Measurements from ENCODE around the gene SCCPDH. TPM values are rescaled to one million over a fixed set of nuclear protein-coding genes. Genes with fewer than 3 reads are reported as not detected.
A peak's percentile ranks its signal among the peaks of the same experiment; 100 is the strongest.
"Not testable (repeated sequence)": the region's sequence is repeated elsewhere in the genome, so short reads cannot be mapped to it uniquely, and the experiment has no call there.

SCCPDH gene
- total RNA-seq, 2 experiments from 2014 or later = 17.1 to 28.6 TPM

DNA sequence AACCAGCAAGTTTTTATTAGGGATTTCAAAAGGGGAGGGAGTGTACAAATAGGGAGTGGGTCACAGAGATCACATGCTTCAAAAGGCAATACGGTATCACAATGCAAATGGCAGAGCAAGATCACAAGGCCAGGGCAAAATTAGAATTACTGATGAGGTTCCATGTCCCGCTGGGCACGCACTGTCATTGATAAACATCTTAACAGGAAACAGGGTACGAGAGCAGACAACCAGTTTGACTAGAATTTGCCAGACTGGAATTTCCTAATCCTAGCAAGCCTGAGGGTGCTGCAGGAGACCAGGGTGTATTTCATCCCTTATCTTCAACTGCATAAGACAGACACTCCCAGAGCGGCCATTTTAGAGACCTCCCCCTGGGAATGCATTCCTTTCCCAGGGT is 4.8 kb downstream of the SCCPDH start:
- H3K4me3 Mint-ChIP-seq; H3K27ac Mint-ChIP-seq; POLR2A ChIA-PET; DNase-seq; ATAC-seq; CTCF ChIA-PET; intact Hi-C loops (cut with DNase I, micrococcal nuclease); H3K27me3 Mint-ChIP-seq: not testable (repeated sequence)
- Mint-ChIP-seq H3K9me3 (ENCODE audit: low read depth) (peaks cover 24% of the 10 kb centered on the region), H3K4me1 (peaks cover 14% of the 10 kb centered on the region), H3K36me3 (ENCODE audit: low read depth) (peaks cover 66% of the 10 kb centered on the region)

DNA sequence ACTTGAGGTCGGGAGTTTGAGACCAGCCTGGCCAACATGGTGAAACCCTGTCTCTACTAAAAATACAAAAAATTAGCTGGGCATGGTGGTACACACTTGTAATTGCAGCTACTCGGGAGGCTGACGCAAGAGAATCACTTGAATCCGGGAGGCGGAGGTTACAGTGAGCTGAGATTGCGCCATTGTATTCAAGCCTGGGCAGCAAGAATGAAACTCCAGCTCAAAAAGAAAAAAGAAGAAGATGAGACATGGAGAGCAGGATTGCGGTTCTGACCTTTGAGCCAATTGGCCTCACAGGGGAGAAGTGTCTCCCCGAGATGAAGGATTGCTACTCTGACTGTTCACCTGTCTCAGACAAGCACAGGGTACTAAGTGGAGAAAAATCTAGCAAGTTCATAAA is 6.6 kb downstream of the SCCPDH start:
- no peak overlapping the region for H3K4me3 Mint-ChIP-seq
- H3K4me1 Mint-ChIP-seq = peaks cover 7% of the 10 kb centered on the region
- H3K27me3 Mint-ChIP-seq = no peaks in the 10 kb centered on the region
- intact Hi-C loops (cut with DNase I, micrococcal nuclease) = no loop called here
- peaks cover 24% of the 10 kb centered on the region for H3K9me3 Mint-ChIP-seq (ENCODE audit: low read depth)
- ATAC-seq = no peak
- POLR2A ChIA-PET = no interaction called here
- no peak overlapping the region for H3K27ac Mint-ChIP-seq
- CTCF ChIA-PET = interaction anchor here (0.6 to 1.1 kb wide), 3 partner anchors 17 to 242 kb away, joined by 3 to 4 read pairs (median 3); no protein-coding TSS in a partner anchor
- DNase-seq = no peak
- peaks cover 73% of the 10 kb centered on the region for H3K36me3 Mint-ChIP-seq (ENCODE audit: low read depth)

DNA sequence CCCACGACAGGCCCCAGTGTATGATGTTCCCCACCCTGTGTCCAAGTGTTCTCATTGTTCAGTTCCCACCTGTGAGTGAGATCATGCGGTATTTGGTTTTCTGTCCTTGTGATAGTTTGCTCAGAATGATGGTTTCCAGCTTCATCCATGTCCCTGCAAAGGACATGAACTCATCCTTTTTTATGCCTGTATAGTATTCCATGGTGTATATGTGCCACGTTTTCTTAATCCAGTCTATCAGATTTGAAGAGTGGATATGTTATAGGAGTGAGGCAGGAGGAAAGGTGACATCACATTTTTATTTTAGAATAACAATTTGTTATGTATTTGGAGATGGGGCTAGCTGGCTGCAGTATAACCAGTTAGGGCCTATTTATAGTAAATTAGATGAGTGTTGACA is 7.7 kb downstream of the SCCPDH start:
- H3K27me3 Mint-ChIP-seq; intact Hi-C loops (cut with DNase I, micrococcal nuclease); POLR2A ChIA-PET; DNase-seq; ATAC-seq; H3K4me3 Mint-ChIP-seq; CTCF ChIA-PET; H3K27ac Mint-ChIP-seq; H3K4me1 Mint-ChIP-seq: not testable (repeated sequence)
- Mint-ChIP-seq H3K36me3 (ENCODE audit: low read depth) (peaks cover 75% of the 10 kb centered on the region), H3K9me3 (ENCODE audit: low read depth) (peaks cover 24% of the 10 kb centered on the region)

DNA sequence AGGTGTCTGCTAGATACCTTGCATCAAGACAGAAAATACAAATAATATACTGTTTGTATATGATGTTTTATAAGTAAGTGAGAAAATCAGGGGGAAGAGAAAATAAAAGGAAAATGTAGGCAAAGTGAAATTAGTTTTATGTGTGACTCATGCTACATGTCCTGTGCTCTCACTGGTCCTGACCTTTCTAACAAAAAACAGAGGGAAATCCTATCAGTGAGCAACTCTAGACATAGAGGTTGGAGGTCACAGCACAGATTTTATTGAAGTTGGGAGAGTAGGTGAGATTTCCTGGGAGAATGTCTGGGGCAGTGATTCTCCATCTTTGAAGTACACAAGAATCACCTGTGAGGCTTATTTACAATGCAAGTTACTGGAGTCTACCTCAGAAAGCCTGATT is 9.5 kb downstream of the SCCPDH start:
- no peak overlapping the region for H3K4me3 Mint-ChIP-seq
- H3K4me1 Mint-ChIP-seq = peaks cover 7% of the 10 kb centered on the region
- ChIA-PET POLR2A (no interaction called here), CTCF (no interaction called here)
- peaks cover 67% of the 10 kb centered on the region for H3K36me3 Mint-ChIP-seq (ENCODE audit: low read depth)
- intact Hi-C loops (cut with DNase I, micrococcal nuclease) = no loop called here
- no peak for ATAC-seq
- no peak for DNase-seq
- peaks cover 12% of the 10 kb centered on the region for H3K9me3 Mint-ChIP-seq (ENCODE audit: low read depth)
- H3K27me3 Mint-ChIP-seq = no peaks in the 10 kb centered on the region
- no peak overlapping the region for H3K27ac Mint-ChIP-seq

DNA sequence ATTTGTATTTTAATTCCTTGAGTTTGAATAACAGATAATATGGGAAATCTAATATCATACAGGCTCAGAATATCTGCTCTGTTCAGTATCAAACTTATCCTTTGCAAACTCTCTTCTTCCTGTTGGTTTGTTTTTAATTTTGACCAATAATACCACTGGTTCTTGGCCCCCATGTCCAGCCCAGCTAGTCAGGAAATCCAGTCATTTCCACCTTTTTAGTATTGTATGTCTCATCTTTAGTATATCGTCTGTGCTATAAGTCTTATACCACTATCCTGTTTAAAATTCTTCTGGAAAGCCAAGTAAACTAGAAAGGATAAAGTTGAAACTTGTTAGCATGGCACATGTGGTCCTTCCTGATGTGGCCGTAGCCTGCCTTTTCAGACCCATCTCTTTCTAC is 10.7 kb downstream of the SCCPDH start:
- H3K27me3 Mint-ChIP-seq = no peaks in the 10 kb centered on the region
- no peak overlapping the region for H3K27ac Mint-ChIP-seq
- intact Hi-C loops (cut with DNase I, micrococcal nuclease) = no loop called here
- H3K36me3 Mint-ChIP-seq (ENCODE audit: low read depth) = peaks cover 65% of the 10 kb centered on the region
- ATAC-seq (no peak), DNase-seq (no peak)
- H3K4me1 Mint-ChIP-seq = peaks cover 7% of the 10 kb centered on the region
- CTCF ChIA-PET = no interaction called here
- peaks cover 7% of the 10 kb centered on the region for H3K9me3 Mint-ChIP-seq (ENCODE audit: low read depth)
- POLR2A ChIA-PET = no interaction called here
- no peak overlapping the region for H3K4me3 Mint-ChIP-seq

DNA sequence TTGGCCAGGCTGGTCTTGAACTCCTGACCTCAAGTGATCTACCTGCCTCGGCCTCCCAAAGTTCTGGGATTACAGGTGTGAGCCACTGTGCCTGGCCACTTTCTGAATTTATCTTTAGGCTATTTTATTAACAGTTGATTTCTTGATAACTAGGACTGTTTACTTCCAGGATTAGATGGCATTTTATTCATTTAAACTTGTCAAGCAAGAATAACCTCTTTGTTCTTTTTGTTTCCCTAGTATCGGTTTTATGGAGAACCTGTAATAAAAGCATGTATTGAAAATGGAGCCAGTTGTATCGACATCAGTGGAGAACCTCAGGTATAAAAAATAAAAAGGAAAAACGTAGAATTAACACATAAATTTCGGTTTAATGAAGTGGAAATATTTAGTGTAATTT is 11.5 kb downstream of the SCCPDH start:
- DNase-seq (no peak), ATAC-seq (no peak)
- ChIA-PET CTCF (no interaction called here), POLR2A (no interaction called here)
- peaks cover 64% of the 10 kb centered on the region for H3K36me3 Mint-ChIP-seq (ENCODE audit: low read depth)
- H3K4me1 Mint-ChIP-seq = peaks cover 7% of the 10 kb centered on the region
- no peak overlapping the region for H3K4me3 Mint-ChIP-seq
- no peaks in the 10 kb centered on the region for H3K27me3 Mint-ChIP-seq
- intact Hi-C loops (cut with DNase I, micrococcal nuclease) = no loop called here
- peaks cover 3% of the 10 kb centered on the region for H3K9me3 Mint-ChIP-seq (ENCODE audit: low read depth)
- no peak overlapping the region for H3K27ac Mint-ChIP-seq

DNA sequence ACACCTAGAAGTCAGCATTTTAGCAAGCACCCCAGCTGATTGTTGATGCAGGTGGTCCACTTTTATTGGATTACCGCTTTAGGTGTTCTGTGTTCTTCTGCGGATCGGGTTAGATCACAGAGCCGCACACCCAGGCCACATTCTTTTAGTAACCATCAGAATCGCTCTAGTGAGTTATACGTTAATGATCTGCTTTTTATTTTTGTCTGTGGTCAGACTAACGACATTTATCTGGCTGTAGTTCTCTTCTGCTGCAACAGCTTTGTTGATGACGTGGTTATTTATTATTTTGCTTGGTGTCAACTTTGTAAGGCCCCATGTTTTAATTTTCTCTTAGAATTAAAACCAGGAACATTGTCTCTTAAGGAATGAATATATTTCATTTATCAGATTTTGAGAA is 18.2 kb downstream of the SCCPDH start:
- H3K36me3 Mint-ChIP-seq (ENCODE audit: low read depth) = peaks cover 53% of the 10 kb centered on the region
- H3K4me3 Mint-ChIP-seq = no peak overlapping the region

DNA sequence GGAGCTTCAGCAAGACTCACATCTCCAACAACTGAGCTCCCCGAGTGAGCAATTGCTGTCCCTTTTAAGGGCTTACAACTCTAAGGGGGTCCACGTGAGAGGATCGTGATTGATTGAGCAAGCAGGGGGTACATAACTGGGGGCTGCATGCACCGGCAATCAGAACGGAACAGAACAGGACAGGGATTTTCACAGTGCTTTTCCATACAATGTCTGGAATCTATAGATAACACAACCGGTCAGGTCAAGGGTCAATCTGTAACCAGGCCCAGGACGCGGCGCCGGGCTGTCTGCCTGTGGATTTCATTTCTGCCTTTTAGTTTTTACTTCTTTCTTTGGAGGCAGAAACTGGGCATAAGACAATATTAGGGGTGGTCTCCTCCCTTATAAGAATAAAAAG is 21.9 kb downstream of the SCCPDH start:
- H3K9me3 Mint-ChIP-seq (ENCODE audit: low read depth); H3K4me1 Mint-ChIP-seq; ATAC-seq; DNase-seq; intact Hi-C loops (cut with DNase I, micrococcal nuclease); H3K27ac Mint-ChIP-seq; H3K27me3 Mint-ChIP-seq; H3K4me3 Mint-ChIP-seq; POLR2A ChIA-PET; CTCF ChIA-PET: not testable (repeated sequence)
- peaks cover 29% of the 10 kb centered on the region for H3K36me3 Mint-ChIP-seq (ENCODE audit: low read depth)

More for the DNA sequence above, 18.2 kb downstream of the SCCPDH start:
- ChIA-PET POLR2A (no interaction called here), CTCF (interaction anchor here (0.9 kb wide), 1 partner anchor 33 kb away, joined by 3 read pairs; no protein-coding TSS in a partner anchor)
- intact Hi-C loops (cut with DNase I, micrococcal nuclease) = no loop called here
- ATAC-seq (no peak), DNase-seq (no peak)
- Mint-ChIP-seq H3K4me1 (no peaks in the 10 kb centered on the region), H3K27me3 (no peaks in the 10 kb centered on the region), H3K9me3 (ENCODE audit: low read depth) (peaks cover 7% of the 10 kb centered on the region), H3K27ac (no peak overlapping the region)

DNA sequence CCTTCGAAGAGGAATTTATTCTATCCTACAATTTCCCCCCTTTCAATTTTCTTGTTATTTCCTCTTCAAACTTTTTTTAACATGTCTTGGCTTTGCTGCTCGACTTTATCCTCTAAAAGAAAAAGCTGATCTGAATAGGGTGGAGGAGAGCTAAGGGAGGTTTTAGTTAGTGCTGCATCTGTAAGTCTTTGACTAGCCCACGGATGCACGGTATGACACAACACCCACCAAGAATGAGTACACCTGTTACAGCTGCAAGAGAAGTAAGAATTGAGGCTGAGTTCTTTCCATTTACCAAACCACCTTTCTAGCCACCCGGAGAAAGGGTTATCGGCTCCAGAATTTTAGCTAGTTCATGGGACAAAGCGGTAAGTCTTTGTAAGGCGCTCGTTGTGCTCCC is 23.8 kb downstream of the SCCPDH start:
- ChIA-PET POLR2A (no interaction called here), CTCF (interaction anchor here (0.6 to 1.0 kb wide), 3 partner anchors 10 to 994 kb away, joined by 3 read pairs; no protein-coding TSS in a partner anchor)
- no peak for ATAC-seq
- no peaks in the 10 kb centered on the region for H3K9me3 Mint-ChIP-seq (ENCODE audit: low read depth)
- intact Hi-C loops (cut with DNase I, micrococcal nuclease) = no loop called here
- DNase-seq = no peak
- H3K27me3 Mint-ChIP-seq = no peaks in the 10 kb centered on the region
- no peak overlapping the region for H3K27ac Mint-ChIP-seq
- H3K4me3 Mint-ChIP-seq = no peak overlapping the region
- no peaks in the 10 kb centered on the region for H3K4me1 Mint-ChIP-seq
- H3K36me3 Mint-ChIP-seq (ENCODE audit: low read depth) = peaks cover 11% of the 10 kb centered on the region

DNA sequence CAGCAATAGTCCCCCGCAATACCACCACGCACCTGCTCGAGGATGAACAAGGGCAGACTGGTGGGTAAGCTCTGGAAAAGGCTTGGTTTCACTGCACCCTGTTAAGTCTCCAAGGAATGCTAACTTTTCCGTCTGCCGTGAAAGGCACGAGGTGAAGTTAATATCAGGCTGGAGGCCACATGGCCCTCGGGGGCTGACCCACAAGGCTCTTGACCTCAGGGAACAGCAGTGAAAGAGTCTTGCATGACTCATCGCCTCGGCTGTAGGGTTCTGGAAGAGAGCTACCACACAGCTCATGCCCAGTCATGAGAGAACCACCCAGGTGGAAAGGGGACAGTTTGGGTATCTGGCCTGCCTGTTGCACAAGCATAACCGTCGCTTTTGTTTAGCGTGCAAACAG is 24.7 kb downstream of the SCCPDH start:
- intact Hi-C loops (cut with DNase I, micrococcal nuclease) = no loop called here
- H3K27me3 Mint-ChIP-seq = no peaks in the 10 kb centered on the region
- DNase-seq (no peak), ATAC-seq (no peak)
- ChIA-PET POLR2A (no interaction called here), CTCF (no interaction called here)
- H3K4me1 Mint-ChIP-seq = no peaks in the 10 kb centered on the region
- H3K36me3 Mint-ChIP-seq (ENCODE audit: low read depth) = peaks cover 4% of the 10 kb centered on the region
- H3K9me3 Mint-ChIP-seq (ENCODE audit: low read depth) = no peaks in the 10 kb centered on the region
- H3K27ac Mint-ChIP-seq = no peak overlapping the region
- H3K4me3 Mint-ChIP-seq = no peak overlapping the region

DNA sequence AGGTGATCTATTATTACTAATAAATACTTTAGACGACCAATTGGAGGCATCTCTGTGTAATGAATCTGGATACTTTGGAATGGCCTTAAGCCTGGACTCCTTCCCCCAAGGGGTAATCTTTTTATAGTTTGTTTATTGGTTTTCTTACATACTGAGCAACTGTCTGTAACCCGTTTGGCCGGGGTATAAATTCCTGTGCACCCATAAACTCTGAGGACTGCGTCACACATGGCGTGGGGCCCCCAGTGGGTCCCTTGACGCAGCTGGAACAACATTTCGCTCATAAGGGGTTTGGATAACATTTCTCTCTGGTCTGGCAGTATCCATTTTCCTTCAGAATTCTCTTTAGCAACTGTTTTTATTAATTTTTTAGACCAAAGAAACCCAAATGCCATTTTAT is 26.5 kb downstream of the SCCPDH start:
- no peaks in the 10 kb centered on the region for H3K9me3 Mint-ChIP-seq (ENCODE audit: low read depth)
- H3K4me3 Mint-ChIP-seq = no peak overlapping the region
- no peaks in the 10 kb centered on the region for H3K27me3 Mint-ChIP-seq
- H3K27ac Mint-ChIP-seq = no peak overlapping the region
- no peaks in the 10 kb centered on the region for H3K4me1 Mint-ChIP-seq
- ChIA-PET POLR2A (no interaction called here), CTCF (no interaction called here)
- intact Hi-C loops (cut with DNase I, micrococcal nuclease) = loop anchor here in 1 of 2 experiments (5.0 kb wide), 1 partner anchor 53 kb away; no protein-coding TSS in a partner anchor
- DNase-seq (no peak), ATAC-seq (no peak)
- no peaks in the 10 kb centered on the region for H3K36me3 Mint-ChIP-seq (ENCODE audit: low read depth)

DNA sequence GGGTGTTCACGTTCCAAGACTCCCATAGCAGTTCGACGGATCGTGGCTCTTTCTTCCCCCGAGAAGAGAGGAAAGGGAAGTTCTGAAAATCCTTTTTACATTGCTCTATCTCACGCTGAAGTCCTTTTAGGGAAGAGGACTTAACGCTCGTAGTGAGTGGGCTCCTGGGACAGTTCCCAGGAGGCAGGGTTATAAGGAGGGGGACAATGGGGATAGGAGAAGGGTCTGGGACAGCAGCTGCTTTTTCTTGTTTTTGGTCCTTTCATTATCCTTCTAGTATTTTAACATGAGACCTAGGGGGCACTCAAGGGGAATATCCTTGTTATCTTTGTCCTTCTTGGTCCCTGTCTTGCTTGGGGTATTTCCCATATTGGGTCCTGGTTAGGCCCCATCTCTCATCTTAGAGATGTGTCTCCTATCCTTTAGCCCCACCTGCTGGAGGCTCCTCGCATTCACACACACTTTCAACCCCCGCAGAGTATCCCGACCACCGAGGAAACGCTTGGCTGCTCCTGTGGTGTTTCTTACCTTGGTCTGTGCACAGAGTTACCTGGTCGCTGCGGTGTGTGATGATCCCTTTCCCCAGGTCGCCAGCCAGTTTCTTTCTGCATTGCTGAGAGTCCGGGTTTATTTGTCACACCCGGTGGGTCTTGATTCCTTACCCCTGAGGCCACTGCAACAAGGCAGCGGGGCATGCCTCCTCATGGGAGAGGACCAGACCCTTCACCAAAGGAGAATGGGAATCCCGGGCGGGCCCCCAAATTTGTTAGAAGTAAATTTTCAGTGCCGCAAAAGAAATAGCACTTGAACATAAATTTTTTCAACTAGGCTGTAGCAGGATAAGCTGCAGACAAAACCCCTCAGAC is 29.7 kb downstream of the SCCPDH start:
- Mint-ChIP-seq H3K27me3 (no peaks in the 10 kb centered on the region), H3K27ac (no peak overlapping the region), H3K4me3 (no peak overlapping the region), H3K36me3 (ENCODE audit: low read depth) (no peaks in the 10 kb centered on the region), H3K9me3 (ENCODE audit: low read depth) (no peaks in the 10 kb centered on the region), H3K4me1 (no peaks in the 10 kb centered on the region)
- POLR2A ChIA-PET = no interaction called here
- intact Hi-C loops (cut with DNase I, micrococcal nuclease) = loop anchor here (1.0 to 5.0 kb wide), 5 partner anchors 55 to 1601 kb away; no protein-coding TSS in a partner anchor
- ATAC-seq (peak; percentile 91), DNase-seq (peak; percentile 78)
- CTCF ChIA-PET = interaction anchor here (0.6 to 1.3 kb wide), 12 partner anchors 10 to 358 kb away, joined by 3 to 7 read pairs (median 3); no protein-coding TSS in a partner anchor

All from activated CD4-positive, alpha-beta T cell treated with anti-CD3 and anti-CD28 coated beads for 36 hours (primary cell).